ENCODE measurements around the gene PRDM11. TPM values are rescaled to one million over a fixed set of nuclear protein-coding genes. Genes with fewer than 3 reads are reported as not detected.

The PRDM11 gene
- total RNA-seq, 1 experiment from 2014 or later: 27.4 TPM

DNA sequence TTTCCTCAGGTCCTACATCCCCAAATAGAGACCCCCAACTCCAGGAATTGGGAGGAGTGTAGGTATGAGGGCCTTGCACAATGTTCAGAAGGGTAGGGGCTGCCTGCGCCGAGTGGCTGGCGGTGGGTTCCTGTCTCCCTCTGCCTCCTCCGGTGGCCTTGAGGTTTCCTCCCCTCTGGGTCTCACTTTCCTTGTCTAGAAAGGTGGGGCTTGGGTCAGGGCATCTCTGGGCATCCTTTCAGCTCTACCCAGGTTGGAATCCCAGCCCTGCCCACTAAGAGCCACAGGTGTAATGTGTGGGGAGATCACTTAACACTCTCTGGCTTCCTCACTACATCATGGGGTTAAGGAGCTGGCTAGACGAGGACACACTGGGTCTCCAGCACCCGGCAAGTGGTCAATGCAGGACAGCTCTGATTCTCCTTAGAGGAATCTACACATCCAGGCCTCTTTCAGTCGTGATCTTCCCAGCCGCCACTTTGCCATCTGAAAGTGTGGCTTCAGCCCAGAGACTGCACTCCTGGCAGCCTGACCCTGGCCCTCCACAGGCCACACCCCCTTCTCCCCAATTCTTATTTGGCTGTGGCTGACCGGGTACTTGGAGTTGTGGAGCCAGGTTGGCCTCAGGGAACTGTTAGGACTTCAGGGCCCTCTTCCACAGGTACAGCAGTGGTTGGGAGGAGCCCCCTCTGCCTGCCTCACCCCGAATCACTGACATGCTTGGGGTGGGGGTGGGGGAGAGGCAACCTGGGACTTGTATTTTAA is 22.1 kb downstream of the PRDM11 start:
- H3K27ac ChIP-seq (ENCODE audit: low read length): no peak overlapping the region
- intact Hi-C loops (cut with micrococcal nuclease; ENCODE audit: unreplicated experiment) (no loop called here), in situ Hi-C loops (cut with HindIII; ENCODE audit: low pct_unique_long_range_greater_than_20kb, low sequenced_read_pairs) (no loop called here)
- ATAC-seq (no peak), DNase-seq (ENCODE audit: low read depth, low spot score) (no peak)
- no peaks in the 10 kb centered on the region for H3K36me3 ChIP-seq (ENCODE audit: control insufficient read depth, insufficient read depth, low read length)
- H3K9me3 ChIP-seq (ENCODE audit: control insufficient read depth, insufficient read depth, low read depth, low read length): no peaks in the 10 kb centered on the region
- BruUV-seq (replicated peaks): no TSS peak
- ChIA-PET CTCF (no interaction called here), POLR2A (no interaction called here)
- H3K4me1 ChIP-seq (ENCODE audit: control insufficient read depth, insufficient read depth, low read length): no peaks in the 10 kb centered on the region
- TF ChIP-seq, protein P1, sequence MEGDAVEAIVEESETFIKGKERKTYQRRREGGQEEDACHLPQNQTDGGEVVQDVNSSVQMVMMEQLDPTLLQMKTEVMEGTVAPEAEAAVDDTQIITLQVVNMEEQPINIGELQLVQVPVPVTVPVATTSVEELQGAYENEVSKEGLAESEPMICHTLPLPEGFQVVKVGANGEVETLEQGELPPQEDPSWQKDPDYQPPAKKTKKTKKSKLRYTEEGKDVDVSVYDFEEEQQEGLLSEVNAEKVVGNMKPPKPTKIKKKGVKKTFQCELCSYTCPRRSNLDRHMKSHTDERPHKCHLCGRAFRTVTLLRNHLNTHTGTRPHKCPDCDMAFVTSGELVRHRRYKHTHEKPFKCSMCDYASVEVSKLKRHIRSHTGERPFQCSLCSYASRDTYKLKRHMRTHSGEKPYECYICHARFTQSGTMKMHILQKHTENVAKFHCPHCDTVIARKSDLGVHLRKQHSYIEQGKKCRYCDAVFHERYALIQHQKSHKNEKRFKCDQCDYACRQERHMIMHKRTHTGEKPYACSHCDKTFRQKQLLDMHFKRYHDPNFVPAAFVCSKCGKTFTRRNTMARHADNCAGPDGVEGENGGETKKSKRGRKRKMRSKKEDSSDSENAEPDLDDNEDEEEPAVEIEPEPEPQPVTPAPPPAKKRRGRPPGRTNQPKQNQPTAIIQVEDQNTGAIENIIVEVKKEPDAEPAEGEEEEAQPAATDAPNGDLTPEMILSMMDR (IDR thresholded peaks at IDR 0.05): no peak
- TF ChIP-seq TCF7L2 (IDR thresholded peaks at IDR 0.05; ENCODE audit: low read depth, low read length) (no peak), POLR2AphosphoS5 (IDR thresholded peaks at IDR 0.05; ENCODE audit: low read depth, low read length) (no peak), SIN3A (IDR thresholded peaks at IDR 0.05; ENCODE audit: borderline replicate concordance, insufficient read depth, low read depth, low read length) (no peak)
- TF ChIP-seq, protein P2, sequence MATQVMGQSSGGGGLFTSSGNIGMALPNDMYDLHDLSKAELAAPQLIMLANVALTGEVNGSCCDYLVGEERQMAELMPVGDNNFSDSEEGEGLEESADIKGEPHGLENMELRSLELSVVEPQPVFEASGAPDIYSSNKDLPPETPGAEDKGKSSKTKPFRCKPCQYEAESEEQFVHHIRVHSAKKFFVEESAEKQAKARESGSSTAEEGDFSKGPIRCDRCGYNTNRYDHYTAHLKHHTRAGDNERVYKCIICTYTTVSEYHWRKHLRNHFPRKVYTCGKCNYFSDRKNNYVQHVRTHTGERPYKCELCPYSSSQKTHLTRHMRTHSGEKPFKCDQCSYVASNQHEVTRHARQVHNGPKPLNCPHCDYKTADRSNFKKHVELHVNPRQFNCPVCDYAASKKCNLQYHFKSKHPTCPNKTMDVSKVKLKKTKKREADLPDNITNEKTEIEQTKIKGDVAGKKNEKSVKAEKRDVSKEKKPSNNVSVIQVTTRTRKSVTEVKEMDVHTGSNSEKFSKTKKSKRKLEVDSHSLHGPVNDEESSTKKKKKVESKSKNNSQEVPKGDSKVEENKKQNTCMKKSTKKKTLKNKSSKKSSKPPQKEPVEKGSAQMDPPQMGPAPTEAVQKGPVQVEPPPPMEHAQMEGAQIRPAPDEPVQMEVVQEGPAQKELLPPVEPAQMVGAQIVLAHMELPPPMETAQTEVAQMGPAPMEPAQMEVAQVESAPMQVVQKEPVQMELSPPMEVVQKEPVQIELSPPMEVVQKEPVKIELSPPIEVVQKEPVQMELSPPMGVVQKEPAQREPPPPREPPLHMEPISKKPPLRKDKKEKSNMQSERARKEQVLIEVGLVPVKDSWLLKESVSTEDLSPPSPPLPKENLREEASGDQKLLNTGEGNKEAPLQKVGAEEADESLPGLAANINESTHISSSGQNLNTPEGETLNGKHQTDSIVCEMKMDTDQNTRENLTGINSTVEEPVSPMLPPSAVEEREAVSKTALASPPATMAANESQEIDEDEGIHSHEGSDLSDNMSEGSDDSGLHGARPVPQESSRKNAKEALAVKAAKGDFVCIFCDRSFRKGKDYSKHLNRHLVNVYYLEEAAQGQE (IDR thresholded peaks at IDR 0.05; ENCODE audit: insufficient read depth in 1 of 2, low read depth in 2 of 2, low read length in 1 of 2): no peak
- no peaks in the 10 kb centered on the region for H3K27me3 ChIP-seq (ENCODE audit: control insufficient read depth, insufficient read depth, low read length)
- H3K4me3 ChIP-seq (ENCODE audit: low read depth in 2 of 2, low read length in 2 of 2): no peak overlapping the region

DNA sequence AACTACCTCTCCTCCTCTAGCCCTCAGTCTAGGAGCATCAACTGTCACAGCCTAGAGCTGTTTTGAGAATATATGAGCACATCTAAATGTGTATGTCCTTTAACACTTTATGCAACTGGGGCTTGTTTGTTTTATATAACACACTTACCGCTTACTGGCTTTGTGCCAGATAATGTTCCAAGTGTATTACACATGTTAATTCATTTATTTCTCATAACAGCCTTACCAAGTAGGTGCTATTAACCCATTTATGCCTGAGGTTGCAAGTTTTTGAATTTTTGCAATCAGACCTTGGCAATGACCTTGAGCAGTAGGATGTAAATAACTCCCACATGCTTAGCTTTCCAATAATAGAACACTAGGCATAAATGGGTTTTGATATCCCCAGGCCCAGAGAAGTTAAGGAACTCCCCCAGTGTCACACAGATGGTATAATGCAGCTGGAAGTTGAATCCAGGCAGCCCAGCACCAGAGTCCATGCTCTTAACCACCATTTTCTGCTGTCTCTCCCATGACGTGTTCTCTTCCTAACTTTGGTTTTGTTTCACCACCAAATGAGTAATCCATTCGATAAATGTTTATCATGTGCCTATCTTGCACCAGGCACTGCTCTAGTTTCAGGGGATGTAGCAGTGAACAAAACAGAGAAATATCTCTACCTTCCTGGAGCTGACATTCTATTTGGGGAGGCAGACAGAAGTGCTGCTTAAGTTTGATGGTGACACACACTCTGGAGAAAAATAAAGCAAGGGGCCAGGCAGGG is 23.1 kb downstream of the PRDM11 start:
- BruUV-seq (replicated peaks): no TSS peak
- ATAC-seq (no peak), DNase-seq (ENCODE audit: low read depth, low spot score) (no peak)
- H3K27ac ChIP-seq (ENCODE audit: low read length): no peak overlapping the region
- H3K4me1 ChIP-seq (ENCODE audit: control insufficient read depth, insufficient read depth, low read length): no peaks in the 10 kb centered on the region
- no peak overlapping the region for H3K4me3 ChIP-seq (ENCODE audit: low read depth in 2 of 2, low read length in 2 of 2)
- ChIA-PET CTCF (interaction anchor here (0.7 kb wide), 1 partner anchor 64 kb away, joined by 4 read pairs; no protein-coding TSS in a partner anchor), POLR2A (no interaction called here)
- no peaks in the 10 kb centered on the region for H3K9me3 ChIP-seq (ENCODE audit: control insufficient read depth, insufficient read depth, low read depth, low read length)
- in situ Hi-C loops (cut with HindIII; ENCODE audit: low pct_unique_long_range_greater_than_20kb, low sequenced_read_pairs): no loop called here
- intact Hi-C loops (cut with micrococcal nuclease; ENCODE audit: unreplicated experiment): no loop called here
- 0 out of 2 replicates have a peak, but pooled peaks cover 2% of the 10 kb centered on the region for H3K27me3 ChIP-seq (ENCODE audit: control insufficient read depth, insufficient read depth, low read length)
- TF ChIP-seq, protein P2 (IDR thresholded peaks at IDR 0.05; ENCODE audit: insufficient read depth in 1 of 2, low read depth in 2 of 2, low read length in 1 of 2): no peak
- TF ChIP-seq POLR2AphosphoS5 (IDR thresholded peaks at IDR 0.05; ENCODE audit: low read depth, low read length) (no peak), SIN3A (IDR thresholded peaks at IDR 0.05; ENCODE audit: borderline replicate concordance, insufficient read depth, low read depth, low read length) (no peak), TCF7L2 (IDR thresholded peaks at IDR 0.05; ENCODE audit: low read depth, low read length) (no peak)
- TF ChIP-seq, protein P1 (IDR thresholded peaks at IDR 0.05): no peak
- no peaks in the 10 kb centered on the region for H3K36me3 ChIP-seq (ENCODE audit: control insufficient read depth, insufficient read depth, low read length)
